ENCODE data around the gene CDON.

Gene CDON

DNA sequence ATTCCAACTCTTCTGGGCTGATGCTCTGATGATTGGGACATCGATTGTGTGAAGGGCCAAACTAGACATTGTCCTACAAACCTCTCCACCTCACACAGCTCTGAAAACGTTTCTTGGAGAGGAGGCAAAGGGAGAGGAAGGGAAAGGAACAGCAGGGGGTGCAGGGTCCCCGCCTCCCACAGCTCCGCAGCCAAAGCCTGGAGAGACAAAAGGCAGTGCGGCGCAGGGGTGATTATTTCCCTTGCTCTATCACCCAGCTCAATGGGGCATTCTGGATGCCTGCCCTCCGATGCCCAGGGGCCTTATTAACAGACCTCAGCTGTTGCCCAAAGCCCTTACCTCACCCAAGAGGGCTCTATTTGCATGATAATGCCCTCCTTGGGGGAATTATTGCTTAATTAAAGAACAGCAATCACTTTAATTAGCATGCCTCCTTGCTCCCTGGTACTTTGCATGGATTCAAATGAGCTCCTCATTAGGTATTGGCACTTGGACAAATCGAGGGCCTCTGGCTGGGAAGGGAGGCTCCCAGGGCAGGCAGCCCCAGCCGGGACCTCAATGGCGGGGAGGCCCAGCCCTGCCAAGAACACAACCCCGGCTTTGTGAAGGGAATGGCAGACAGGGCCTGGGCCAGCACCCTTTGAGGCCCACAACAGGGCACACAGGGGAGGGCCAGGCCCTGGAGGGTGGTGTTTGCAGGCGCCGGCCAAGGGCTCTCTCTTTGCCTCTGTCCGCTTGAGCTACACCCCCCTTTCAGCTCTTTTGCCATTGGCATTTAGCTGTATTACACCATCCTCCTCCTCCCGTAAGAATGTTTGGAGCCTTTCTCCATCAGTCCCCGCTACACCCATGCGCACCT is 19.8 kb upstream of the CDON start:
- DNase-seq (ENCODE audit: low read depth, low spot score) = no peak

DNA sequence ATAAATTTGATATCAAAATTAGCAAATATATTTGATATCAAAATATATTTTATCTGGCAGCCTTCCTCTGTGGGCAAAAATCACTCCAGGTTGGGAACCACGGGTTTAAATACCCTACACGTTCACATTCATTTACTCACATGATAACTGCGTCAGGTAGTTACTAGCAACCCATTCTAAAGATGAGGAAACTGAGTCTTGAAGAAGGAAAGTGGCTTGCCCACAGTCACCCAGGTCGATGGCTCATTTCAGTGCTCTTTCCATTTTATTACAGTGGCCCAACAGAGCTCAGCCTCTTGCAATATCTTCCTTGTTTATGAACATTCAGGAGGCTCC is 19.2 kb upstream of the CDON start:
- no peak for DNase-seq (ENCODE audit: low read depth, low spot score)

DNA sequence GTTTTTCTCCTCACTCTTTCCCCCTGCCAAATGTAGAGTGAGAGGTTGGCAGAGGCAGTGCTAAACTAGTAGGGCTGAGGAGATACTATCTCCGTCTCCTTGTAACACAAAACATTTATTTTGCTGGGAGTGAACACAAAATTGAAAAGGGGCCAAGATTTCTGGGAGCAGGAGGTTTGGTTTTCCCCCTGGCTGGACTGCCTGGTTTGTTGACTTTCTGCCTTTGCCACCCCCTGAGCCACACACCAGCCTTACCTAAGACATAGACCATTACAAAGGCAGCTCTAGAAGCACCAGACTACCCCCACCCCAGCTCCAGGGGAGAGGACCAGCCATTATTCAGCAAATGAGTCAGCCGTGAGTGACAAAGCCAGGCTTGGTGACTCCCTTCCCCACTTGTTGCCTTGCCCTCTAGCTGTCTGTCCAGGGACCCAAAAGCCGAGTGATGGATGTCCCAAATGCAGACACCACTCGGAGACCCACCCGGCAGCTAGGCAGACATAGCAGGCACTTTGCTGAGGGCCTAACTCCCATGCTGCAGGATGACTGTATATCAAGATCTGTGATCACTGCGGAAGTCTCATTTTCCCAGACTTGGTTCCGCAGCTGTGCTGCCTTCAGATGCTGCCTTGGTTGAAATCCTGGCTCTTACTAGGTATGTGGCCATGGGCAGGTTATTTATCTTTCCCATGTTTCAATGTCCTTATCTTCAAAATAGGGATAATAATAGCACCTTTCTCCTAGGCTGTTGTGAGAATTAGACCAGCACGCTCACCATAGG is 17.7 kb upstream of the CDON start:
- DNase-seq (ENCODE audit: low read depth, low spot score) = no peak

DNA sequence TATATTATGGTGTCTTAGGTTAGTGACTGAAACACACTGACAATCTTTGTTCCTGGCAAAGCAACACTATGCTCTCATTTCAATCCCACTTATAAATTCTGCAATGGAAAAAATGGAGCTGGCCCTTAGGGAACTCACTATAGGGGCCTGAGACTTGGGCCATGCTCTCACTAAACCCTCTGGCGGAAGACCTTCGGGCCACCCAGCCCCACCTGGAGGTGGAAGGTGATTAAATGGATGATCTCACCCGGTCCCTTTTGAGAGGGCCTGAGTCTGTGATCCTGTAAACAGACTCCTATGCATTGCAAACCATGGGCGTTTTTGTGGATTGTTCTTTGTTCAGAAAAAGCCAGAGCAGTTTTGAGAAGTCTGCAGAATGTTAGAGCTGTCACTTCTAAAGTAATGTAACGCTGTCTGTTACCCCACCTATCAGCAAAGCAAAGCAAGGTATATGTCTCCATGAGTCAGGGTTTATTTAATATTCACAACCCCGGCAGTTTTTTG is 17.0 kb upstream of the CDON start:
- no peak for DNase-seq (ENCODE audit: low read depth, low spot score)

DNA sequence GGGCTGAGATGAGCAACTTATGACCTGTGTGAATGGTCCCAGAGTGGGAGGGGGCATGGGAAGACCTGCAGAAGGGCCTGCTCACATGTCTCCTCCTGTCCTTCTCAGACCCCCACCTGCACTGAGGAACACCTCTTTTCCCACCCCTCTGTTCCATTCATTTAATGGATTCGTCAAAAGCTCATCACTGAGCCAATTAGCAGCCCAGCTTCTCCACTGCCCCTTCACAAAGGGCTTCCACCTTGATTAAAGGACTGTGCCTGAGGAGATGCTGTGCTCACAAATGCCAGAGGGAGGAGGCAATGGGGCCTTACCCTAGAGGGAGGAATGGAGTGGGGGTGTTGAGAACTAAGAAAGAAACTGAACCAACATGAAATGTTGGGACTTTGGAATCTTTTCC is 14.0 kb upstream of the CDON start:
- DNase-seq (ENCODE audit: low read depth, low spot score) = no peak

DNA sequence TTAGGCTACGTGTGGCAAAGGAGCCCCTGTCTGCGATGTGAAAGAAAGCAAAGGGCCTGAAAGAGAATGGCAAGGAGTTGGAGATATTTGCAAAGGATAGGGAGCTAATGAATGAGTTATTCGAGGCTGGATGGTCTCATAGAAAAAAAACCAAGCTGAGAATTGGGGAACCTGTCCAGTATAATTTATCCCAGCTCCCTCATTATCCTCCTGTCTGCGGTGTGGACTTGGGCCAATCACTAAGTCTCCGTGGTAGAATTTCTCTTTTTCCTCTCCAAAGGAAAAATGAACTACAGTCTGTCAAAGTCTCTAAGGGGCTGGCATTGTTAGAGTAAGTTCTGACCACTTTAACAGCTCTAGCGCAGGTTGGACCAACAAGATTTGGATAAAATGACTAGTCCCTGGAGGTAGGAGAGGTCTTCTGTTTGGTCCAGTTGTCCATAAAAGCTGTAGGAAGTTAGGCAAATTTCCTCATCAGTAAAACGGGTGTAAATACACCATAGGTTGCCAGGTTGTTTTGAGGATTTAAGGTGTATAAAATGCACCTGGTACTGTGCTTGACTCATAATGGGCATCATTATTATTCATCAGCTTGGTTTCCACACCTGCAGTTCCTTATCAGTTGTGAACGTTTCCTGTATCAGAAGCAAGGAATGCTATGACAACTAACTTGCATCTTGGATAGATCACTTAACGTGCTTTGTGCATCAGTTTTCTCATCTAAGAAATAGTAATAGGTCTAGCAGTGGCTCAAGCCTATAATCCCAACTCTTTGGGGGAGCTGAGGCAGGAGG is 10.3 kb upstream of the CDON start:
- no peak for DNase-seq (ENCODE audit: low read depth, low spot score)

DNA sequence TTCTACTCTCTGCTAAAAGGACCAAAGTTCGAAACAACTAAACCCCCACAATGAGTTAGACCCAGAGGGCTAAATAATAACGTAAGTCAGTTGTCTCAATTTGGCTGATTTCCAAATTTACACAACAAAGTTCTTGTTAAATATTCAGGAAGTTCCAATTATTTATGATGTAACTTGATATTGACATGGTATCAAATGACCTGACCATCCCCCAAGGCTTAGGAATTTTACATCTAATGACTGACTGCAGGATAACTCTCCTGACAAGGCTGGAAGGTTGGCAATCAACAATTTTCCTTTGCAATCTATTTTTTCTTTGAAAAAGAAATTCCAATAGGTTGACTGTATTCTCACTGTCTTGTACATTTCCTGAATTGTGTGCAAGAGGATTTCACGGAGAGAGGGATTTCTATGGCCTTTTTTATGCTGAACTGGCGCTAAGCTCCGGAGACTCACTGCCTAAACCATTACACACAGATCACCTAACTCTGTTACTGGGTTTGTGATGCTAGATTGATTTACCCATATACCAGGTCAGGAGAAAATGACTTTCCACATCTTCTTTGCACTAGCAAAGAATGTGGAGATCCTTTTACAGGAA is 9.6 kb upstream of the CDON start:
- no peak for DNase-seq (ENCODE audit: low read depth, low spot score)

DNA sequence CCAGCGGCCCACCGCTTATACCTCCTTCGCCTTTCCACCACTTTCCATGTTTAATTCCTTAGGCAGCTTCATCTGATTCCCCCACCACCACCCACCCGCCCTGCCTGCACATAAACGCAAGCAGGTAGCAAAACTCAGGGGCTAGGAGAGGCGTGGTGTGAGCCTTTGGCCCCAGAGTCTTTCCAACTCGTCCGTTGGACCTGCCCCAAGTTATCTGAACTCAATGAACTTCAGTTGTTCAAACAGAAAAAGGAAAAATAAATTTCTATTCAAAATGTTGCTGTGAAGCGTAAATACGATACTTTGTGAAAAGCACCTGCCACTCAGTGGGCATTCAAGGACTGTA is 814 bp upstream of the CDON start:
- no peak for DNase-seq (ENCODE audit: low read depth, low spot score)

DNA sequence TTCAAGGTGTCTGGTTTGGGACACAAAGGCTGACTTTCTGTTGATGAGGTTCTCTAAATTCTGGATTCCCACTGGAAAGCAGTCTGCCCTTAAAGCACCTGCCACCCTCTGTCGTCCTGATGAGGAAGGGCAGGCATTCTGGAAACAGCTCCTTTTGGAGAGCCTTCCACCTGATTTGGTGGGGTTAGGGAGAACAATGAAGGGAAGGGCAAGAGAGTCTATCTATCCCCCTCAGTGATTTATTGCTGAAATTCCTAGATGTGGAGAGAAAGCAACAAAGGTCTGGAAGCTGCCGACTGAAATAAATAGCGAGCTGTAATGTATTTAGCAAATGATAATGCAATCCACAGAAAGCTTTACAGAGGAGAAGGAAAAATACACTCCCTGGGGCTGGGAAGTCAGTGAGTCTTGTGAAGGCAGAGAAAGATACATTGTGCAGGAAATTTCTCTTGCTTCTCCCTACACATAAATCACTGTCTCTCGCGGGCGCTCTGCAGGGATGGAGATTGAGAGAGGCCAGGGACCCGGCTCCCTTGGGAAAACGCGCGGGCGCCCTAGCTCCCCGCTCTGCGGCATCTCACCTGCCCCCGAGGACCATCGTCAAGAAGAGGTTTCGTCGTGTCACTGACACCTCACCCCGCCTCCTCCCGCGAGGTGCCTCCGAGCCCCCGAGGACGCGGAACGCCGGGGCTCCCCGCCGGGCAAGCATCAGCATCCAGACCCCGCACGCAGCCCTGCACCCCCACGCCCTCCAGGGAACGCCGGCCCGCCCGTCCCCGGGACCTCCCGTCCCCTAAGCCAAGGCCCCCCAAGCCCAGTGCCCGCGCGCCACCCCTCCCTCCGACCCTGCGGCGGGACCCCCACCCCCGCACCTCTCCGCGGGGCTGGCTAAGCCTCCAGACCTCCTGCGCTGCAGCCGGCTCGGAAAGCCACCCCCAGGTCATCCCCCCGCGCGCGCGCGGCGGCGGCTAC is 673 bp downstream of the CDON start:
- no peak for DNase-seq (ENCODE audit: low read depth, low spot score)

DNA sequence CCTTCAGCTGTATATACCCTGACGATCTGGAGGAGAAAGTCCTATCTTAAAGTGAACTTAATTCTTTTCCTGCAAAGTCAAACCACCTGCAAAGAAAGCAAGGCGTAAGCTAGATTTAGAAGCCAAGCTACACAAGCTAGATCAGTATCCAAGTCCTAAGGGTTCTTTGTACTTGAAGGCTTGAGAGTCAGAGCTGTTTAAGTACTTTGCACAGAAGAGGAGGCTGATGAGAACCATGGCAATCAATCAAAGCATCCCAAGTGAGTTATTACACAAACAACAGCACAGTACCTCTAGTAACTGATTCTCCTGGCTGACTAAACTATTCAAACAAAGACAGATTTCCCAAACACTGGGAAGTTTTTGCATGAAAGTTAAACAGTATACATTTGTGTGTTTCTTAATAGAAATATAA is 1.9 kb downstream of the CDON start:
- DNase-seq (ENCODE audit: low read depth, low spot score) = no peak

DNA sequence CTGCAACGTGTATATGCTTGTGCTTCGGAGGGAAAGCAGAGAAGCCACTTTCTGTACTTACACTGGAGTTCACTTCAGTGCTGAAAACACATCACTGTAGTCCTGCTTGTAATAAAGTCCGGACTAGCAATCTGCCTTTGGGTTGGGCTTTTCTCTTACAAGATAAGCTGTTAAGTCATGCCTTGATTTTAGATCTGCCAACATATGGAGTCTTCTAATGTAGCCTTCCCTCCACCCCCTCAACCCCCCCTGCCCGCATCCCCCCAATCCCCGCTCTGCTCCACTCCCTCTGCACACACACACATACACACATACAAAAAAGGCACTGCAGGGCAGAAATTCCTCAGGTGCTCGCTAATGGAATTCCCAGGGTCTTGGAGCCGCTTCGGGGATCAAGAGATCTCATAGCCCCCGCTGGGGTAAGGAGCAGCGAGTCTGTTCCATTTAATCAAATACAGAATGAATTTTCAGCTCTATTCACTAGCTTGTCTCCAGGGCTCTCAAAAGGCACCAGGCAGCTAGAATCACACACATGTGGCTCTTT is 3.4 kb downstream of the CDON start:
- no peak for DNase-seq (ENCODE audit: low read depth, low spot score)

DNA sequence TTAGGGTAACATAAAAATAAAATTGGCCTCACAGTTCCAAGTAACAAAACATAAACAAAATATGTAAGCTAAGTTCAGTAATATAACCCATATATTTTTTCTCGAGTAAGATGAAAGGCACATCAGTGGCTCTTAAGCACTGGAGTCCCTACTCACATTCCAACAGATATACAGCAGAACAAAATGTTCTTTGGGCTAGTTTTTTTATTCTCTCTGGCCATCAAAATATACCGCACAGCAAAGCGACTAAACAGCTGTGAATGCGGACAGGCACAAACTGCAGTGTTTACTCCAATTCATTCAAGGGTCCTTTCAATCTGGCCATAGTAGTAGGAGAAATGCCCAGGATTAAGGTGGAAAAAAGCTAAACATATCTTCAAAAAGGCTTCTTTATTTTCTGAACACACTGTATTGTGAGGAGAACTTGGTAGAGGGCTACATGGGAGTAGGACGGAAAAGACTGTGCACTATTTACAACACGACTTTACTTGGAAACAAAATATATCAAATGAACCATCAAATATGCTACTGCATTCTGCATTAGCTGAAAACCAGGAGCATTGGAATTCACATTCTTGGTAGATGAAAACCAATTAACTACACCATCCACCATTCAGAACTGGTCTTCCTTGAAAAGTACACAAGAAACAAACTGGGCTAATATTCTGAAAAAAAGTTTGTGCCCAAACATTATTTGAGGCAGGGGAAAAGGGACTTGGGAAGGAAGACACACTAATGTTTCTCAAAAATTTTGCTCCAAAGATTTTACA is 4.4 kb downstream of the CDON start:
- no peak for DNase-seq (ENCODE audit: low read depth, low spot score)

DNA sequence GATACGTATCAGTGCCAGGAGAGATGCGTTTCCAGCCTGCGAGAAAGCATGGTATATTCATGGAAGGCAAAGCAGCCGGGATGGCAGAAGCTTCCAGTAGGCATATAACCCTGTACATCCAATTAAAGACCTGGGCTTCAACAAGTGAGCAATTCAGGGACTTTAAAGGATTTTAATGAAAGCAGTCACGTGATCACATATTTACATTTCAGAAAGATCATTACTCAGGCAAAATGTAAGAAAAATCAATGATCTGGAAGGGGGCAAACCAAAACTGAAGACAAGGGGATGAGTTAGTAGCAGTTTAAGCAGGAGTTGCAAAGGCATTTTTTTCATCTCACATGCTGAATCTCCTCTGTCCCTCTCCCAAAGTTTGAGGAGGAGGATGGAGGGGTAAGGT is 7.8 kb downstream of the CDON start:
- no peak for DNase-seq (ENCODE audit: low read depth, low spot score)

DNA sequence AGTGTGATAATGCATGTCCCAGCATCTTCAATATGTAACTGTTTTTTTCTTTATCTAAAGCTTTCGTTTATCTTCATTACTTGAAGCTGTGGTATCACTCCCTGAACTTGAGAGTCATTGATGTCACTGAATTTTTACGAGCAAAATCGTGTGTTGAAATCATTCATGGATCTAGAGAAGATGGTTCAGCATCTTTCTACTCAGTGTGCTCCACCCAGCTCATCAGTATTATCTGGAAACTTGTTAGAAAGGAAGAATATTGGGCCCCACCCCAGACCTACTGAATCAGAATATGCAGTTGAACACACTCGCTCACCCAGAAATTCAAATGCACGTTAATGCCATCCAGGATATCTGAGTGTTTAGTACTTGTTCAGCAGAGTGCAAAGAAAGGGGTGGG is 8.3 kb downstream of the CDON start:
- no peak for DNase-seq (ENCODE audit: low read depth, low spot score)

DNA sequence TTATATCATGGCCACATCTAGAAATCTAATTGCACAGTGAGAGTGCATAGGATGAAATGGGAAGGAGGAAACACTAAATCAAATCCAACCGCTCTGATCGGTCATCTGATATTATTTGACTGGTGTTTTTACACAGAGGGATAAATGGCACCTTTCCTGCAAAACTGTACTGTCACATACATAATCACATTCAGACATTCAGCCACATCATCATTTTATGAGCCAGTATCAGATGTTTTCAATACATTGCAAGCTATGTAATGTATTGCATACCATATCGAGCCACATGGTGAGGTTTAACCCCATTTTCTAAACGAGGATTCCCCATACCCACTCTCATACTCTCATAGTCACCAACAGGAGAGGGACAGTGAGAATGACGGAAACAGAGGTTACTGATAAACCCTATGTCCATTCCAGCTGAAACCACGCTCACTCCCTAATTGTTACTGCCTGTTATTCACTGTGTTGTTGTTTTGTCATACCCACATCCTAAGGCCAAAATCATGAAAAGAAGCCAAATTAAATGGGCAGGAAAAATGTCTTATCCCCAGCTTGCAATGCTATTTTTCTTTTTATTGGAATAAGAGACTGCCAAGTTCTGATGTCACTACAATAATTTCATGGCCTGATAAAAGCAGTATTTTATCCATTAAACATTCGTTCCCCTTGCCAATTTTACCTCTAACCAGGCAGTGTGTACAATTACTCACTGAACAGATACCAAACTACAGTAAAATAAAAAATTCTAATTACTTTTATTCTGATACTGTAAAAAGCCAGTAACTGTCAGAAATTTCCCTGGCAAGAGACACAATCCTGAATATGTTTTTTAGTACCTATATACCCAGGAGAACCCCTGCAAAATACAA is 9.0 kb downstream of the CDON start:
- no peak for DNase-seq (ENCODE audit: low read depth, low spot score)

DNA sequence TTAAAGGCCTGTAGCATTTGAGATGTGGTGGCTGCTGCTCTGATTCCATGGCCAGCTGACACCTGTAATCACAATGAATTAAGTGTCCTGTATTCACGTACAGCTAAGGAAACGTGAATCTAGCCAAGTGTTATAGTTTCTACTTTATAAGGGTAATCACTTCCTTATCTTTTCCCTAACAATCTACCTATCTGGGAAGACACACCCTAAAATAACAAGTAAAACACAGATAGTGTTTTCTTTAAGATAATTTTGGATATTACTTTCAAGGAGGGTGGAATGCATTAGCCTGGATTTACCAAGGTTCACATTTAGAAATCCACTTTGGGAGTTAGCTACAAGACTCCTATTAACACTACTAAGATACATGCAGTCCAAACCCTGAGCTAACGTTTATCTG is 11.5 kb downstream of the CDON start:
- DNase-seq (ENCODE audit: low read depth, low spot score) = no peak

DNA sequence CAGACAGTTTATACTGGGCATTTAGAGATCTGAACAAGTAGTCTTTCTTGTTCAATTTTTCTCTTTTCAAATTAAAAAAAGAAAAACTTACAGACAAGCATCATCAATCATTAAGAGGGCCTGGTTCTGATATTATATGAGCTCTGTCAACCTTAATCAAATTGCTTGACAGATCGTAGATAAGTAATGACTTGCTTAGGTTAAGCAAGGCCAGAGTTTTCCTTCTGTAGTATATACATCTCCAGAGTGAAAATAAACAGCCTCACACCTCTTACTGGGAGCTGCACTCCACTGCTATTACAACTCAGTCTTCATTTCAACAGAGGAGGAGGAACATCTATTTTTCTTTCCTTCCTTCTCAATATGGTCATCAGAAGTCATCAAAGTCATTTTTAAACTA is 13.5 kb downstream of the CDON start:
- no peak for DNase-seq (ENCODE audit: low read depth, low spot score)

DNA sequence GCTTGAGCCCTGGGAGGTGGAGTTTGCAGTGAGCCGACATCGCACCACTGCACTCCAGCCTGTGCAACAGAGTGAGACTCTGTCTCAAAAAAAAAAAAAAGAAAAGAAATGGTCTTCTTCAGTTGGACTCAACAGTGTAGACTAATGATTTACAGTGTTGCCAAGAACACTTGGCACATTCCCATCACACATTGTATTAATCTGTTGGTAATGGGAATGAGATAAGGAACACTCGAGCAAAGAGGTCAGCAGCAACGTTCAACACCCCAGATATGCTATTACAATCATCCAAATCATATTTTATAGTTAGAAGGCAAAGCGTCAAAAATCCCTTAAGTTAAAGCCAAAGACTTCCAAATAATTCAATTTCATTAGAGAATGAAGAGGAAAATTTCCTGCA is 14.5 kb downstream of the CDON start:
- no peak for DNase-seq (ENCODE audit: low read depth, low spot score)

Data from smooth muscle cell of the brain vasculature (primary cell).